Skeletal muscle tissue (tissue), 4 donors: Measurements from ENCODE around the gene CEND1. TPM values are rescaled to one million over a fixed set of nuclear protein-coding genes. Genes with fewer than 3 reads are reported as not detected.

Experiments used
- H3K27ac ChIP-seq: one replicate; pipeline ENCODE4 v1.7.0; 2013; ENCODE audit warnings: mild to moderate bottlenecking, low read depth, low read length, inconsistent platforms
- H3K27me3 ChIP-seq, 3 donors: one replicate each; pipeline ENCODE4 v1.7.0; 2013; ENCODE audit warnings: low read length in 3 of 3; ENCODE audit not compliant: control insufficient read depth in 3 of 3, insufficient read depth in 3 of 3
- H3K36me3 ChIP-seq, 3 donors: one replicate each; pipeline ENCODE4 v1.7.0; 2013; ENCODE audit warnings: low read length in 3 of 3; ENCODE audit not compliant: control insufficient read depth in 3 of 3, insufficient read depth in 3 of 3
- H3K4me1 ChIP-seq, 3 donors: one replicate each; pipeline ENCODE4 v1.7.0; 2013; ENCODE audit warnings: low read length in 3 of 3, mild to moderate bottlenecking in 3 of 3; ENCODE audit not compliant: control insufficient read depth in 3 of 3, insufficient read depth in 3 of 3
- H3K4me3 ChIP-seq, 3 donors: one replicate each; pipeline ENCODE4 v1.7.0; 2013; ENCODE audit warnings: low read length in 3 of 3
- H3K9ac ChIP-seq, 3 donors: one replicate each; pipeline ENCODE4 v1.7.0; 2013; ENCODE audit warnings: low read length in 3 of 3, mild to moderate bottlenecking in 3 of 3, moderate library complexity in 2 of 3, low read depth in 1 of 3
- H3K9me3 ChIP-seq, 3 donors: one replicate each; pipeline ENCODE4 v1.7.0; 2013; ENCODE audit warnings: low read length in 3 of 3; ENCODE audit not compliant: control insufficient read depth in 3 of 3
- total RNA-seq: library from RNA; depleted of rRNA; stranded (reverse); fragments of >200 nt; gene quantifications from one replicate; pipeline ENCODE4 v1.2.3, GENCODE V29; 2014
- donor health status: Osteomylitis.

Gene CEND1
- total RNA-seq, 1 donor from 2014 or later, result not detected

DNA sequence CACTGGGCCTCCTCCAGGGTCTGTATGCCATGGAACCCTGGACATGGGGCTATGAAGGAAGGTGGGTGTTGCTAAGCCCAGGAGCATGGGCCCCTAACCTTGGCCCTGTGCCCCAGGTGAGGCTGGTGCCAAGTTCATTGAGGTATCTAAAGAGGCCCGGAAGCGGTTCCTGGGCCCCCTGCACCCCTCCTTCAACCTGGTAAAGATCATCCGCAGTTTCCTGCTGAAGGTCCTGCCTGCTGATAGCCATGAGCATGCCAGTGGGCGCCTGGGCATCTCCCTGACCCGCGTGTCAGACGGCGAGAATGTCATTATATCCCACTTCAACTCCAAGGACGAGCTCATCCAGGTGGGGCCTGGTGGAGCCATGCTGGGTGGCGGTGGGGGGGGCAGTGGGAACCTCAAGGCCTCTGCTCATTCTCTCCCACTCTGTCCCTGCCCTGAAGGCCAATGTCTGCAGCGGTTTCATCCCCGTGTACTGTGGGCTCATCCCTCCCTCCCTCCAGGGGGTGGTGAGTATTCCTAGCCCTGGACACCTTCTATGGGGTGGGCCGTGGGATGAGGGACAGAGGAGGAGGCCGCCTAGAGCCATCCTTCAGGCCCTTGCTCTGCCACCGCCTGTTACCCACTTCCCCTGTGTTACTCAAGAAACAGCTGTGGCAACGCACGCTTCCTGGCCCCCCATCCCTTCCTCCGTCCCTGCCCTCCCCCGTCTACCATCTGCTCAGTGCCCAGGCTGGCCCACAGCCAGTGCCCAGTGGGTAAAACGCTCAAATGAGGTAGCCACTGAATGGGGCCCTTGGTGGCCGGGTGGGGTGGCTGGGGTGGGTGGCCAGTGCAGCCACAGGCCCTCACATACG is 31.9 kb upstream of the CEND1 start:
- Histone ChIP-seq H3K27ac (peak overlapping the region; percentile 95), H3K9ac (peak overlapping the region; percentile 51 to 99 (median 65)), H3K27me3 (peaks cover 0 to 14% (median 5%) of the 10 kb centered on the region in 3 donors), H3K4me1 (peaks cover 38 to 53% (median 39%) of the 10 kb centered on the region in 3 donors), H3K36me3 (peaks cover 12 to 28% (median 23%) of the 10 kb centered on the region in 3 donors), H3K4me3 (peak overlapping the region; percentile 30 to 94 (median 92)), H3K9me3 (no peaks in the 10 kb centered on the region)

DNA sequence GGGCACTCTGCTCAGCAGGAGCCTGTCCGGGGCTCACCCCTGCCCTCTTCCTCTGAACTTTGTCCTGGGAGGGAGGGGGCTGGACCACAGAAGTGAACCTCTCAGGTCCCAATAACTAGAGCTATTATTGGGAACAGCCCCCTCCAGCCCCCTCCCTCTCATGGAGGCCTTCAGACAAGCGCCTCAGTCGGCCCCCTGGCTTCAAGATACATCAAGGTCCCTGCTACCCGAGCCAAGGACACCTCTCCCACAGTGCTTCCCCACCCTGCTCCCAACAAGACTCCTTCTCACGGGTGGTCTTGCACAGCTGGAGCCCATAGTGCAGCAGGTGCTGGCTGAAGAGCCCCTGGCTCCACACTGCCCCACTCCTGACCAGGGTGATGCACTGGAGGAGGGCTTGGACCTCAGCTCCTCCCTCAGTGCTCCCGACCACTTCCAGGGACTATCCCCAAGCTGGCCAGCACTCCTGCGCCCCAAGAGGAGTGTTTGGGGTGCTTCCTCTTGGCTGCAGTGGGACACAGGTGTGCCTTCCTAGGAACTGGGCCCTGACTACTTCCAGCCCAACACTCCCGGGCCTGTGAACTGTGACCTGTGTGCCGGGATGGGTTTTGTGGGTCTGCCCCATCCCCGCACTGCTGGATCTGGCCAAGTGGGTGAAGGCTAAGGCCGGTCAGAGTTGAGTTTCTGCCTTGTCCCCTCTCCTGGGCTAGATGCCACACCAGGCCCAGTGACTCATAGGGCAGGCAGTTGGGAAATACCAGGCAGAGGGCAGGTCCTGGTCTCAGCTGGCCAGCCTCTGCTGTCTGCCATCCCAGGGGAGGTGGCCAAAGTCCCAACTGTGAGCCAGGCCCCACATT is 31.0 kb upstream of the CEND1 start:
- peak overlapping the region; percentile 95 to 99 (median 95) for H3K9ac ChIP-seq
- peak overlapping the region; percentile 73 to 94 (median 92) for H3K4me3 ChIP-seq
- H3K36me3 ChIP-seq, result peaks cover 12 to 28% (median 23%) of the 10 kb centered on the region in 3 donors
- peak overlapping the region; percentile 95 for H3K27ac ChIP-seq
- H3K9me3 ChIP-seq, result no peaks in the 10 kb centered on the region
- peaks cover 0 to 8% (median 5%) of the 10 kb centered on the region in 3 donors for H3K27me3 ChIP-seq
- H3K4me1 ChIP-seq, result peaks cover 37 to 52% (median 38%) of the 10 kb centered on the region in 3 donors

DNA sequence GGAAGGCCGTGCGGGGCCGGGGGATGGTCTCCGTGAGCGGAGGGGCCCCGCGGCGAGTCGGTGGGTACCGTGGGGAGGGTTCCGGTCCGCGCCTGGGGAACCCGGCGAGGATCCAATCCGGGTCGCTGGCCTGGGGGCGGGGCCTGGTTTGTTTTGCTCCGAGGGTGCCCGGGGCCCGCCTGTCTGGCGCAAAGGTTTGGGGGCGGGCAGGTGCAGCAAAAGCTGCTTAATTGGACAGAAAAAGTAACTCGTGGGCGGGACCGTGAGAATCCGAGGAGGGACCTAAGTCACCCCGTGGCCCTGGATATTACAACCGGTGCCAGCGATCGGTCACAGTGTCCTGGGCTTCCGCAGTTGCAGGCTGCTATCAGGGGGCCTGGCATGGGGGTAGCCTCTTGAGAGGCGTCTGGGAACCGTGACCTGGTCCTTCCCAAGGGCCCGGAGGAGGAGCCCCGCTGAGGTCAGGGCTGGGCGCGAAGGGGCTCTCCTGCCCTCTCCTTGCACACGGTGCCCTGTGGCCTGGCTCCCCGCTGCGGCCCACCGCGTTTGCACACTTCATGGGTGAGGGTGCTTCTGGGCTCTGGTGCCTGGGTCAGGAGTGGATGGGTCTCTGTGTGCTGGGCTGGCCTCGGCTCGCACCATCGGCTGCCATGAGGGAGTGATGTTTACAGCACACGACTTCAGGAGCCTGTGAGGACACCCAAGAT is 30.2 kb upstream of the CEND1 start:
- Histone ChIP-seq H3K27ac (peak overlapping the region; percentile 95), H3K9me3 (no peaks in the 10 kb centered on the region), H3K9ac (peak overlapping the region; percentile 95 to 99 (median 95)), H3K27me3 (peaks cover 0 to under 1% (median 0%) of the 10 kb centered on the region in 3 donors), H3K4me1 (peaks cover 33 to 45% (median 34%) of the 10 kb centered on the region in 3 donors), H3K36me3 (peaks cover 10 to 26% (median 17%) of the 10 kb centered on the region in 3 donors), H3K4me3 (peak overlapping the region; percentile 73 to 94 (median 92))

DNA sequence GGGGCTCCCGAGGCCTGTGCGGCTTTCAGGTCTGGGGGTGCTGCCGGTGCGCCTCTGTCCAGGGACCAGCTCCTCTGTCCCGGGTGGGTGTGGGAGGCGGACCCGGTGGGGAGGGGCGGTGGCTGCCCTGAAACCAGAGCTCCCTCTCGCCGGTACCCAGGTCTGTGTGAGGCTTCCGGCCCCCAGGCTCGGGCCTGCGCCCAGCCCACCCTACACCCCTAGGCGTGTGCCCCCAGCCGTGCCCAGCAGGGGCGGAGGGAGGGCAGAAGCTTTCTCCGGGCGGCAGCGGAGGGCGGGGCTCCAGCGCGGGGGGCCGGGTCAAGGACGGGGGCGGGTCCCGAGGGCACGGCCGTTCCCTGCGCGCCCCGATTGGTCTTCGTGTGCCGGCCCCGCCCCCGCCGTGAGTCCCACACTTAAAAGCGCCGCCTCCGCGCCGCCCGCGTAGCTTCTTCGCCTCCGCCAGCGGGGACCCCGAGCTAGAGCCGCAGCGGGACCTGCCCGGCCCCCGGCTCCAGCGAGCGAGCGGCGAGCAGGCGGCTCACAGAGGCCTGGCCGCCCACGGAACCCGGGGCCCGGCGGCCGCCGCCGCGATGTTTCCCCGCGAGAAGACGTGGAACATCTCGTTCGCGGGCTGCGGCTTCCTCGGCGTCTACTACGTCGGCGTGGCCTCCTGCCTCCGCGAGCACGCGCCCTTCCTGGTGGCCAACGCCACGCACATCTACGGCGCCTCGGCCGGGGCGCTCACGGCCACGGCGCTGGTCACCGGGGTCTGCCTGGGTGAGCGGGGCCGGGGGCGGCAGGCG is 29.4 kb upstream of the CEND1 start:
- Histone ChIP-seq H3K9ac (peak overlapping the region; percentile 77 to 99 (median 95)), H3K4me1 (peaks cover 32 to 37% (median 34%) of the 10 kb centered on the region in 3 donors), H3K4me3 (peak overlapping the region; percentile 67 to 92 (median 78)), H3K27me3 (no peaks in the 10 kb centered on the region), H3K36me3 (peaks cover 9 to 19% (median 9%) of the 10 kb centered on the region in 3 donors), H3K9me3 (no peaks in the 10 kb centered on the region), H3K27ac (peak overlapping the region; percentile 95)

DNA sequence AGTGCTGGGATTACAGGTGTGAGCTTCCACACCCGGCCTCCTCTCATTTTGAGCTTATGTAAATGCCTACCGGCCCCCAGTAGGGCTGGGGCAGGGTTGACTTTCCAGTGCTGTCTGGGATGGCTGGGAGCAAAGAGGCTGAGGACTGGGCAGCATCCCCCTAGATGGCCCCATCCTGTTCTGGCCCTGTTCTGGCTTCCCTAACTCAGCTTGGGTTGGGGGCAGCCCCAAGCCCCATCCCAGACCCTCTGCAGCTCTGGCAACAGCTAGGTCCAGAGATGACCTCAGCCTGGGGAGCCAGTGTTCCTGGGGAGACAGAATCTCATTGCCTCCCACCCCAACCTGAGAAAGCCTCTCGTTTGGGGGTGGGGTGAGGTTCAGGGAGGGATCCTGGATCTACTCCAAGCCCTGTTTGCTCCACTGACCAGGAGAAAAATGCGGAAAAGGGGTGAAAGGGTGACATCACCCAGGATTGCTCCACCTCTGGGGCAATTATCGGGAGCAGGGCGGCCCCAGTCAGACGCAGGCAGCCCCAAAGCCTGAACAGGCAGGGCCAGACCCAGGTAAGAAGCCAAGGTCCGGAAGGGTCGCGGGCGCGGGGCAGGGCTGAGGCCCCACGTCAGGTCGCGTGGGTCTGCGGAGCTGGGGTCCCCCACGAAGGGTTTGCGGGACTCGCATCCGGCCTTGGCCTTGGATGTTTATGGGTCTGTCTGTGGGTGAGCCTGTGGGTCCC is 28.7 kb upstream of the CEND1 start, which contains the start of gene PNPLA2:
Gene PNPLA2 (plus strand): TSS at position 519 of the 733 bp plus-strand sequence. CDS start 805 bp downstream, outside the sequence.
- H3K27ac ChIP-seq, result peak within 1 kb of the TSS; percentile 95
- peak within 1 kb of the TSS; percentile 77 to 99 (median 95) for H3K9ac ChIP-seq
- H3K27me3 ChIP-seq, result no peaks in the 10 kb centered on the region
- peaks cover 7 to 15% (median 7%) of the 10 kb centered on the region in 3 donors for H3K36me3 ChIP-seq
- no peaks in the 10 kb centered on the region for H3K9me3 ChIP-seq
- H3K4me3 ChIP-seq, result peak within 1 kb of the TSS; percentile 67 to 92 (median 78)
- H3K4me1 ChIP-seq, result peaks cover 32 to 36% (median 34%) of the 10 kb centered on the region in 3 donors

DNA sequence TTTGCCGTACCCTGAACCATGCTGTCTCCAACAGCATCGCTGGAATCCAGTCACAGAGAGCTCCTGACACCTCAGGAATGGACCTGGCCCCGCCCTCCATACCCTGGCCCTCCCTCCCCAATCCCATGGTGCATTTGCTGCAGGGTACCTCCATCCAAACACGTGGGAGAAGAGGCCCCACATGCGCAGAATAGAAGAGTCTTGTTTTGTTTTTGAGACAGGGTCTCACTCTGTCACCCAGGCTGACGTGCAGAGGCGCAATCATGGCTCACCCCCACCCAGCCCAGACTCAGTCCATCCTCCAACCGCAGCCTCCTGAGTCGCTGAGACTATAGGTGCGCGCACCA is 26.5 kb upstream of the CEND1 start:
- no peak overlapping the region for H3K9ac ChIP-seq
- no peaks in the 10 kb centered on the region for H3K9me3 ChIP-seq
- no peak overlapping the region for H3K27ac ChIP-seq
- no peak overlapping the region for H3K4me3 ChIP-seq
- H3K36me3 ChIP-seq, result peaks cover 23 to 28% (median 24%) of the 10 kb centered on the region in 3 donors
- peaks cover 32 to 38% (median 35%) of the 10 kb centered on the region in 3 donors for H3K4me1 ChIP-seq
- no peaks in the 10 kb centered on the region for H3K27me3 ChIP-seq

DNA sequence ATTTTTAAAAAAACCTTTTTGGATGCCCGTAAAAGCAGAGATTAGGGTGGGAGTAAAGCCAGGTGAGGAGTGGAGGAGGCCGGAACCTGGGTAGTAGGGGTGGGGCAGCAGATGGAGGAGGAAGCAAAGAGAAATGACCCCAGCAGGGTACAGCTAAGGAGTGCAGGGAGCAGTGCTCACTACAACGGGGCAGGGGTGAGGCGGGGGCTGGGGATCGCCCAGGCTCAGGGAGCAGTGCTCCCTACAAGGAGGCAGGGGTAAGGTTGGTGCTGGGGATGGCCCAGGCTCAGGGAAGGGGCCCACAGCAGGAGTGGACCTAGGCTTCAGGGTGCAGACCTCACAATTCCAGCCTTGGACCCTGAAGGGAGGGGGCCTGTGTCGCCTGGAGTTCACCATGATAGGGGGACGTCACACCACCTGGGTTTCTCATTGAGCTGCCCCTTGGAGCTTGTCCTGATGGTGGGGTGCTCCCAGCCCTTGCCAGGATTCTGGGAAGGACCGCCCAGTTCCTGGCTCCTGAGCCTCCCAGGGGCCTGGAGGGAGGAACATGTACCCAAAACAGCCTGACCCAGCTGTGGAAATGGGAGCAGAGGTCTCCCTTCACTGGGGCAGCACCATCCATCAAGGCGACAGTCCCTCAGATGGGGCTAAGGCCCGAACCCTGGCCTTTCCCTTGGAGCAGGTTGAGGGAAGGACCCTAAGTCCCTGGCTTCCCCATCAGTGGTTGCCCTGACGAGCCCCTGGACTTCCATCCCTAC is 26.0 kb upstream of the CEND1 start:
- H3K4me1 ChIP-seq, result peaks cover 32 to 38% (median 35%) of the 10 kb centered on the region in 3 donors
- no peaks in the 10 kb centered on the region for H3K9me3 ChIP-seq
- no peak overlapping the region for H3K9ac ChIP-seq
- no peak overlapping the region for H3K4me3 ChIP-seq
- no peak overlapping the region for H3K27ac ChIP-seq
- peaks cover 26 to 31% (median 27%) of the 10 kb centered on the region in 3 donors for H3K36me3 ChIP-seq
- no peaks in the 10 kb centered on the region for H3K27me3 ChIP-seq

DNA sequence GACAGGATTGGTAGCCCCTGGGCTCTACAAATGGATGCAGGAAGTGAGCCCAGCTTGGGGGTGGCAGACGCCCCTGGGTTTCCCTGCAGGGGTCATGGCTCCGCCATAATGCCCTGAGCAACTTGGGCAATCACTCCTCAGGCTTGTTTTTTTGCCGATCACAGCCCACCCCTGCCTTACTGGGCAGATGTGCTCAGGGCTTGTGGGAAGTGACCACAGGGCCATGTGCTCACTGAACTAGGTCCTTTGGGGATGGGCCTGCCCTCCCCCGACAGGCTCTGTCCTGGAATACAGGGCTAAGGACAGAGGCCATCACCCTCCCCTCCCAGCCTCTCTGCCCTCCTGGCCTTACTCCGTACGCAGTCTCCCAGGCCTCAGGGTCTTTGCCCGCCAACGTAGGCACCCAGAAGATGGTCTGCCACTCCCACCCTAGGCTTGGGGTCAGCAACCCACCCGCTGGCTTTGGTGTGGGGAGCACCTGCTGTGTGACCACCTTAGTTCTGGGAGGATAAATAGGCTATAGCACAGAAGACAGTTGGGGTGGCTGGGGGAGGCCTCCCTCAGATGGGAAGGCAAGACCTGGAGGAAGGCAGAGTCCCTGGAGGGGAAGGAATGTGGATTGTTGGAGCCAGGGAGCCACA is 23.7 kb upstream of the CEND1 start:
- H3K9ac ChIP-seq, result peak overlapping the region in 1 of 3 donors; percentile 25
- no peak overlapping the region for H3K27ac ChIP-seq

More for the DNA sequence above, 23.7 kb upstream of the CEND1 start:
- Histone ChIP-seq H3K36me3 (peaks cover 26 to 31% (median 27%) of the 10 kb centered on the region in 3 donors), H3K27me3 (no peaks in the 10 kb centered on the region), H3K4me1 (peaks cover 28 to 43% (median 32%) of the 10 kb centered on the region in 3 donors), H3K9me3 (no peaks in the 10 kb centered on the region), H3K4me3 (no peak overlapping the region)
